Chondrocyte (in vitro differentiated cells): Measurements from ENCODE around the gene DHRS12. TPM values are rescaled to one million over a fixed set of nuclear protein-coding genes. Genes with fewer than 3 reads are reported as not detected.

Source experiments
- DNase-seq: peaks from one replicate; pipeline ENCODE4 v3.0.0; 2021; ENCODE audit warnings: mixed read lengths, low spot score
- H3K27ac Mint-ChIP-seq: one replicate; pipeline ENCODE4 v1.8.0; 2021; ENCODE audit warnings: mild to moderate bottlenecking, moderate library complexity, mixed read lengths; ENCODE audit not compliant: unreplicated experiment
- H3K27me3 Mint-ChIP-seq: 2 replicates; pipeline ENCODE4 v1.8.0; 2021; ENCODE audit warnings: low read depth, mixed read lengths
- H3K36me3 Mint-ChIP-seq: 2 replicates; pipeline ENCODE4 v1.8.0; 2021; ENCODE audit warnings: low read depth, mixed read lengths
- H3K4me1 Mint-ChIP-seq: 2 replicates; pipeline ENCODE4 v1.8.0; 2021; ENCODE audit warnings: low read depth, mild to moderate bottlenecking, mixed read lengths
- H3K4me3 Mint-ChIP-seq: one replicate; pipeline ENCODE4 v1.8.0; 2021; ENCODE audit warnings: mild to moderate bottlenecking, moderate library complexity, mixed read lengths; ENCODE audit not compliant: unreplicated experiment
- H3K9me3 Mint-ChIP-seq: 2 replicates; pipeline ENCODE4 v1.8.0; 2021; ENCODE audit warnings: low read depth, mixed read lengths
- total RNA-seq: library from RNA; stranded (reverse); gene quantifications from 3 replicates; pipeline ENCODE4 v1.2.1, GENCODE V29; 2021
- TF ChIP-seq, protein P1 (sequence below): fragments of 200-600 bp; sonication (generic); IDR thresholded peaks from 2 replicates; pipeline ENCODE4 v1.5.0; 2021; ENCODE audit warnings: antibody characterized with exemption, mild to moderate bottlenecking, moderate library complexity

DHRS12 gene
- total RNA-seq, 1 donor from 2014 or later, result 7.6 TPM

DNA sequence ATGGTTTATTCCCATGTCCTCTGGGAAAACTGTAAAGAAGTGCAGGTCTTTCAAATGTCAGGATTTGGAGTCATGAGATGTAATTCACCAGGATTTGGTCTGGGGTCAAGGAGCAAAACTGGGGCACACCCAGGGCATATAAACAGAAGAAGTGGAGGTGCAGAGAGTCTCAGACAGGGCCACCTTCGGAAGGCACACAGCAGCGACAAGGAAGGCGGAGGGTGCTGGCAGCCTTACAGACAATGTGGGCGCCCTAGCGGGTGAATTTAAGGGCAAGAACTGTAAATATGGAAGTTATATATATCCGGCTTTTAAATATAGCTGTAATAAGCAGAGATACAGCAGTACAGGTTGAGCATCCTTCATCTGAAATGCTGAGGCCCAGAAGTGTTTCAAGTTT, 31.2 kb downstream of the DHRS12 start:
- no peak overlapping the region for H3K27ac Mint-ChIP-seq
- H3K27me3 Mint-ChIP-seq, result no peaks in the 10 kb centered on the region
- H3K4me1 Mint-ChIP-seq, result peaks cover 4% of the 10 kb centered on the region
- H3K9me3 Mint-ChIP-seq, result no peaks in the 10 kb centered on the region
- no peak overlapping the region for H3K4me3 Mint-ChIP-seq
- H3K36me3 Mint-ChIP-seq, result peaks cover 1% of the 10 kb centered on the region
- TF ChIP-seq, protein P1, sequence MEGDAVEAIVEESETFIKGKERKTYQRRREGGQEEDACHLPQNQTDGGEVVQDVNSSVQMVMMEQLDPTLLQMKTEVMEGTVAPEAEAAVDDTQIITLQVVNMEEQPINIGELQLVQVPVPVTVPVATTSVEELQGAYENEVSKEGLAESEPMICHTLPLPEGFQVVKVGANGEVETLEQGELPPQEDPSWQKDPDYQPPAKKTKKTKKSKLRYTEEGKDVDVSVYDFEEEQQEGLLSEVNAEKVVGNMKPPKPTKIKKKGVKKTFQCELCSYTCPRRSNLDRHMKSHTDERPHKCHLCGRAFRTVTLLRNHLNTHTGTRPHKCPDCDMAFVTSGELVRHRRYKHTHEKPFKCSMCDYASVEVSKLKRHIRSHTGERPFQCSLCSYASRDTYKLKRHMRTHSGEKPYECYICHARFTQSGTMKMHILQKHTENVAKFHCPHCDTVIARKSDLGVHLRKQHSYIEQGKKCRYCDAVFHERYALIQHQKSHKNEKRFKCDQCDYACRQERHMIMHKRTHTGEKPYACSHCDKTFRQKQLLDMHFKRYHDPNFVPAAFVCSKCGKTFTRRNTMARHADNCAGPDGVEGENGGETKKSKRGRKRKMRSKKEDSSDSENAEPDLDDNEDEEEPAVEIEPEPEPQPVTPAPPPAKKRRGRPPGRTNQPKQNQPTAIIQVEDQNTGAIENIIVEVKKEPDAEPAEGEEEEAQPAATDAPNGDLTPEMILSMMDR, result no peak
- no peak for DNase-seq

DNA sequence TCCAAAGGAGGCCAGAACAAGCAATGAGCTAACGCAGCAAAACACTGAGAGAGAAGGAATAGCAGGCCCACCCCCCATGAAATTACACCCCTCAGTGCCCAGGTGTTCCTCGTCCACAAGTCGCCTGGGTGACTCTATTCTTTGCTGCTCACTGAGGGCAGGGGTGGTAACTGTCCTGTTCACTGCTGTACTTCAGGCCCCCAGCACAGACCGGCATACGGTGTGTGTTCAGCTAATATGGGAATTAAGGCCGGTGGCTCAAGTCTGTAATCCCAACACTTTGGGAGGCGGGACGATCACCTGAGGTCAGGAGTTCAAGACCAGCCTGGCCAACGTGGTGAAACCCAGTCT, 31.9 kb downstream of the DHRS12 start:
- no peaks in the 10 kb centered on the region for H3K9me3 Mint-ChIP-seq

GRCh38 chr13:51771418-51772104, 32.4 kb downstream of the DHRS12 start:
- Mint-ChIP-seq H3K27me3 (no peaks in the 10 kb centered on the region), H3K36me3 (peaks cover 3% of the 10 kb centered on the region), H3K4me3 (no peak overlapping the region), H3K4me1 (peaks cover 4% of the 10 kb centered on the region), H3K27ac (no peak overlapping the region), H3K9me3 (no peaks in the 10 kb centered on the region)
- TF ChIP-seq, protein P1, result no peak
- DNase-seq, result no peak

More for the DNA sequence above, 31.9 kb downstream of the DHRS12 start:
- TF ChIP-seq, protein P1, result no peak
- Mint-ChIP-seq H3K4me1 (peaks cover 4% of the 10 kb centered on the region), H3K27me3 (no peaks in the 10 kb centered on the region), H3K36me3 (peaks cover 1% of the 10 kb centered on the region), H3K27ac (no peak overlapping the region), H3K4me3 (no peak overlapping the region)
- no peak for DNase-seq

GRCh38 chr13:51770681-51771417, 33.1 kb downstream of the DHRS12 start:
- no peak overlapping the region for H3K4me3 Mint-ChIP-seq
- no peak for DNase-seq
- TF ChIP-seq, protein P1, result no peak
- H3K9me3 Mint-ChIP-seq, result no peaks in the 10 kb centered on the region
- peaks cover 4% of the 10 kb centered on the region for H3K36me3 Mint-ChIP-seq
- peaks cover 4% of the 10 kb centered on the region for H3K4me1 Mint-ChIP-seq
- no peaks in the 10 kb centered on the region for H3K27me3 Mint-ChIP-seq
- no peak overlapping the region for H3K27ac Mint-ChIP-seq

DNA sequence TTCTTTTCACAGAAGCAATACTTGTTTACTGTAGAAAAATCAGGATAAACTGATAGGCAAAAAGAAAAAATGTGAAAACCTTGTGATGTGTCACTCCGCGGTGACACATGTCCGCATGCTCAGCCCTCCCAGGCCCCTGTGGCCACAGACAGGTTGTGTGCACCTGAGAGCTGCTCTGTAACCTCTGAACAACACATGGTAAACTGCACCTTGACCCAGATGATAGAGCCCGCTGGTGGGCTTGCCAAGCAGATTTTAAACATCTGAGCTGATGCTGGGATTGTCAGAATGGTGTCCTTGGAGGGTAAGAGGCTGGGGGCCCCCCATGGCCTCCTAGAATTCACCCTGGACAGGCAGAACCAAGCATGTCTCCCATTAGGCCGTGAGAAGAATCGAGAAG, 33.8 kb downstream of the DHRS12 start:
- H3K9me3 Mint-ChIP-seq, result no peaks in the 10 kb centered on the region
- peaks cover 4% of the 10 kb centered on the region for H3K4me1 Mint-ChIP-seq
- H3K27ac Mint-ChIP-seq, result no peak overlapping the region
- peaks cover 4% of the 10 kb centered on the region for H3K36me3 Mint-ChIP-seq
- H3K4me3 Mint-ChIP-seq, result no peak overlapping the region
- H3K27me3 Mint-ChIP-seq, result no peaks in the 10 kb centered on the region
- TF ChIP-seq, protein P1, result no peak
- DNase-seq, result no peak
